T-helper 1 cell treated with Interleukin-12 subunit alpha and Interleukin-12 subunit beta and Interleukin-4 antibody, amounts not matched to agents 30 μg/mL and 1 μg/mL, for 36 hours (primary cell): ENCODE results near the gene HSPA12B.
A peak's percentile ranks its signal among the peaks of the same experiment; 100 is the strongest.

ENCODE experiments used
- H3K27ac Mint-ChIP-seq: one replicate; pipeline ENCODE4 v1.8.0; 2021; ENCODE audit warnings: mild to moderate bottlenecking, mixed read lengths
- H3K27me3 Mint-ChIP-seq: one replicate; pipeline ENCODE4 v1.8.0; 2021; ENCODE audit warnings: low read depth, mixed read lengths
- H3K36me3 Mint-ChIP-seq: one replicate; pipeline ENCODE4 v1.8.0; 2021; ENCODE audit warnings: low read depth, mixed read lengths
- H3K4me1 Mint-ChIP-seq: one replicate; pipeline ENCODE4 v1.8.0; 2021; ENCODE audit warnings: low read depth, mixed read lengths
- H3K4me3 Mint-ChIP-seq: one replicate; pipeline ENCODE4 v1.8.0; 2021; ENCODE audit warnings: mild to moderate bottlenecking, moderate library complexity, mixed read lengths
- H3K9me3 Mint-ChIP-seq: one replicate; pipeline ENCODE4 v1.8.0; 2021; ENCODE audit warnings: mixed read lengths

HSPA12B gene

DNA sequence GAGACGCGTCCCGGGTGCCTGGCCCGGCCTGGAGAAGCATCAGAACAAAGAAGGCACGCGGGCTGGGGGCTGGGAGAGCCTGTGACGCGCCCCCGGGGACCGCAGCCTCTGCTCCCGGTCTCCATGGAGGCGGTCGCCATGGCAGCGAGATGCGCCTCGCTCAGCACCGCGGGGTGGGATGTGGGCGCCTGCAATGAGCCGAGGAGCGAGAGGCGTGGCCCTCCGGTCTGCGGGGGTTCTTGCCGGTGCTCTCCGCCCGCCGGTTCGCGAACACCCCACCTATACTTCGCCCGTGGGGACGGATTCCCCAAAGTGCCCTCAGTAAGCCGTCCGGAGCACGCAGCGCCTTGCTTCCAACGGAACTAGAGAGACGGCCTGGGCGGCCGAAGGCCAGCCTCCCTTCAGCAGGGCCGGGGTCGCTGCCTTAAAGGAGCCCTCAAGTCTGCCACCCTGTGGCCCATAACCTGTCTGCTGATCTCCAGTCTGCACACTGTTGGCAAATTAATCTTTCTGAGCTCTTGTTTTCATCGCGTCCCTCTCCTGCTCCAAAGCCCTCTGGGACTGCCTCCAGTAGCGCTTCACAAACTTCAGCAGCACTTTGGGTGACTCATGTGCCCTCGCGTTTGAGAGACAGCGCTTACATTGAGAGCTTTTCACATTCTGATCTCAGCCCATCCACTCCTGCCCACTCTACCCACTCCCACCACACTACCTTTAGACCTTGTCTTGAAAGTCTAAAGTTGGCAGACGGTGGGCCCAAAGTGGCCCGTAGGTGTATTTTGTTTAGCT lies 36.1 kb downstream of the HSPA12B start:
- H3K27me3 Mint-ChIP-seq, result peaks cover 5% of the 10 kb centered on the region
- H3K27ac Mint-ChIP-seq, result peak overlapping the region; percentile 88
- H3K36me3 Mint-ChIP-seq, result no peaks in the 10 kb centered on the region
- peaks cover 19% of the 10 kb centered on the region for H3K4me1 Mint-ChIP-seq
- H3K9me3 Mint-ChIP-seq, result no peaks in the 10 kb centered on the region
- peak overlapping the region; percentile 86 for H3K4me3 Mint-ChIP-seq

DNA sequence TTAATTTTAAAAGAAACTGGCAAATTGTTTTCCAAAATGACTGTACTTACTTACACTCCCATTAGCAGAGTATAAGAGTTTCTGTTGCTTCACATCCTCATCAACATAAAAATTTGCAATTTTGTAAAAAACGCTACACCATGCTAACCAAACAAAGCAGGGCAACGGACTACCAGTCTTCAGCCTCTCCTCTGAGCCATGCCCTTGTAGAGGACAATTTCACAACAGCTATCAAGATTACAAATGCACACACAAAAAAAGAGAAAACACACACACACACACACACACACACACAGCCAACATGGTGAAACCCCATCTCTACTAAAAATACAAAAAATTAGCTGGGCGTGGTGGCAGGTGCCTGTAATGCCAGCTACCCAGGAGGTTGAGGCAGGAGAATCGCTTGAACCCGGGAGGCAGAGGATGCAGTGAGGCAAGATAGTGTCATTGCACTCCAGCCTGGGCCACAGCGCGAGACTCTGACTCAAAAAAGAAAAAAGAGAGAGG lies 39.1 kb downstream of the HSPA12B start:
- Mint-ChIP-seq H3K27me3 (peaks cover 5% of the 10 kb centered on the region), H3K27ac (no peak overlapping the region), H3K9me3 (no peaks in the 10 kb centered on the region), H3K36me3 (no peaks in the 10 kb centered on the region), H3K4me1 (peaks cover 13% of the 10 kb centered on the region), H3K4me3 (no peak overlapping the region)

DNA sequence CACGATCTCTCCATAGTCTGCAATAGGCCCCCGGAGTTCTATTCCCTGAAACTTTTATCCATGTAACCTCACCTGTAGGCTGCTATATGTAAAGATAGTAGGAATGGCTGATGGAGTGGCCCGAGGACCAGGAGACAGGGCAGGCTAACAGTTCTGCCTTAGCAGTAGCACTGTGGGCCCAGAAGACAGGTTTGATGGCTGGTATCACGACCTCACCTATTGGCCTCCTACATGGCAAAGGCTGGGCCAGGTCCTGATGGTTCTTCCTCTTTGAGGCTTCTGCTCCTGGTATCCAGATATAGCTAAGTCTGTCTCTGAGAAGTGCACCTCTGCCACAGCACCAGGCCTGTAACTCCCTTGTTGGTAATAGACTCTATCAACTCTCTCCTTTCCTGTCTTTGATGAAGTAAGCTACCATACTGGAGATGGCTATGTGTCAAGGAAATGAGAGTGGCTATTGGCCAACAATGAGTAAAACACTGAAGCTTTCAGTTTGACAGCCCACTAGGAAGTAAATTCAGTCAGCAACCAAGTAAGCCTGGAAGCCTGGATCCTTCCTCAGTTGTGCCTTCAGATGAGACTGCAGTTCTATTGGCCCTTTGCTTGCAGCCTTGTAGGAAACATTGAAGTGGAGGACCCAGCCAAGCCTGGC lies 43.1 kb downstream of the HSPA12B start:
- Mint-ChIP-seq H3K9me3 (no peaks in the 10 kb centered on the region), H3K27ac (no peak overlapping the region), H3K4me3 (no peak overlapping the region), H3K27me3 (peaks cover 35% of the 10 kb centered on the region), H3K4me1 (peaks cover 15% of the 10 kb centered on the region), H3K36me3 (peaks cover 5% of the 10 kb centered on the region)

DNA sequence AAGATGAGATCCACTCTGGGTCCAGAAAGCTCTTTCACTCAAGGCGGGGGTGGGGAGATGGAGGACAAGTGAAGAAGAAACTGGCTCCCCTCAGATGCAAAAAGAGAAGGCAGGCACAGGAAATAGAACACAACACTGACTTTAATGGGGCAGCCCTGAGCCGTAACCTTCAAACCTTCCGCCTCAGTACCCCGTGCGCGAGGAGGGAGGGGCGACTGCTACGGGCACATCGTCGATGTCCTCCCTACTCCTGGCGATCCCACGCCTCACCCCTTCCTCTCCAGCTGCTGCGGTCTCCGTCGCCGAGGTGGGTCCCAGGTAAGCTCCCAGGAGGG lies 44.9 kb downstream of the HSPA12B start:
- H3K9me3 Mint-ChIP-seq, result no peaks in the 10 kb centered on the region
- peak overlapping the region; percentile 71 for H3K4me3 Mint-ChIP-seq
- H3K27ac Mint-ChIP-seq, result no peak overlapping the region
- H3K36me3 Mint-ChIP-seq, result peaks cover 5% of the 10 kb centered on the region
- peaks cover 25% of the 10 kb centered on the region for H3K4me1 Mint-ChIP-seq
- H3K27me3 Mint-ChIP-seq, result peaks cover 42% of the 10 kb centered on the region

DNA sequence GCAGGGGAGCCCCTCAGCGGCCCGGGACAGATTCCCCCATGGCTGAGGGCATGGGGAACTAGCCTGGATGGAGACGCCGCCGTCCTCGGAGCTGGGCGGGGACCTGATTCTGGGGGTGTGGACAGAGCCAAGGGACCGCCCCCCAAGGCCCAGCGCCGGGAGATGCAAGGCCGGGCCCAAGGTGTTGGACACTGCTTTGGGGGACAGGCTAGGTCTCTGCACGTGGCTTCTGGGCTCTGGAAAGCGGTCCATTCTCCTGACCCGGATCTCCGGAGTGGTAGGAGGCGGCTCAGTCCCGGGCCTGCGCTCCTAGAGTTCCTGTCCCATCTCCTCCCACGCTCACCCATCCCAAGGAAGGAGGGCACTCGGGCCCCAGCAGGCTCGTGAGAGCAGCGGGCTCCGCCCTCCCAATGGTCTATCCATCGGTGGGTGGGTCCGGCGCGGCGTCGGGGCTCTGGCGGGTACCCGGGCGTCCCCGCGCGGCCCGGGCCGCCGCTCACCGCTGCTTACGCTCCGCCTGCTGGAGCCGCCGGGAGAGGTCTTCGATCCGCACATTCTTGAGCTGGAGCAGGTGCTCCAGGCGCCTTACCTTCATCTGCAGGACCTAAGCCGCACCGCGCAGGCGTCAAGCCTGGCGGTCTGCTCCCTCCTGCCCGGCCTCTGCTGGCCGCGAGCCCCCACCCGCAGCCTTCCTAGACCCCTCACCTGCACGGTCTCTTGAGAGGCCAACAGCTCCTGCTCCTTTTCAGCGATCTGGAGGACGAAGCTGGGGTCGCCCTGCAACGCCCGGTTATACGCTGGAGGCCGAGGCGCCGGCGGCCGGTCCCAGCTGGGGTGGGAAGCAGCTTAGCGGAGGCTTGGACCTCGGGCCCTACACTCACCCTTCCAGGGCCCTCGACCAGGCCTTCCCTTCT lies 45.5 kb downstream of the HSPA12B start:
- Mint-ChIP-seq H3K27ac (no peak overlapping the region), H3K4me1 (peaks cover 25% of the 10 kb centered on the region), H3K36me3 (peaks cover 5% of the 10 kb centered on the region), H3K9me3 (no peaks in the 10 kb centered on the region), H3K4me3 (peak overlapping the region; percentile 72), H3K27me3 (peaks cover 39% of the 10 kb centered on the region)

DNA sequence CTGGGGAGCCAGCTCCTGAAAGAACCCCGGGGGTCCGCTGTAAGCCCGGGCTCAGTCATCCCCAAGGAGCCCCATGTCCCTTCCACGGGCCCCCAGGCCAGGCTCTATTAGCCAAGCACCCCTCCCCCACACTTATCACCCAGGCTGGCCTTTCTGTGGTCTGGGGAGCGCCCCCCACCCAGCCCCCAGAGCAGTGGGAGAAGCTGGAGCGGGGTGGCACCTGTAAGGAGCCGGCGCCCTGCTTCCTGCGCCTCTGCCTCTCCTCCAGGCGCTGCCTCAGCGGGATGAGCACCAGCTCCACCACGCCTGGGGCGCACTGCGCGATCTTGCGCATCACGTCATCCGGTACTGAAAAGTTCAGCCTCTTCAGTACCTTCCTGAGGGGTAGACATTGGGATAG lies 46.5 kb downstream of the HSPA12B start:
- no peaks in the 10 kb centered on the region for H3K9me3 Mint-ChIP-seq
- H3K27ac Mint-ChIP-seq, result no peak overlapping the region
- peaks cover 29% of the 10 kb centered on the region for H3K4me1 Mint-ChIP-seq
- H3K4me3 Mint-ChIP-seq, result no peak overlapping the region
- H3K36me3 Mint-ChIP-seq, result peaks cover 5% of the 10 kb centered on the region
- peaks cover 39% of the 10 kb centered on the region for H3K27me3 Mint-ChIP-seq

DNA sequence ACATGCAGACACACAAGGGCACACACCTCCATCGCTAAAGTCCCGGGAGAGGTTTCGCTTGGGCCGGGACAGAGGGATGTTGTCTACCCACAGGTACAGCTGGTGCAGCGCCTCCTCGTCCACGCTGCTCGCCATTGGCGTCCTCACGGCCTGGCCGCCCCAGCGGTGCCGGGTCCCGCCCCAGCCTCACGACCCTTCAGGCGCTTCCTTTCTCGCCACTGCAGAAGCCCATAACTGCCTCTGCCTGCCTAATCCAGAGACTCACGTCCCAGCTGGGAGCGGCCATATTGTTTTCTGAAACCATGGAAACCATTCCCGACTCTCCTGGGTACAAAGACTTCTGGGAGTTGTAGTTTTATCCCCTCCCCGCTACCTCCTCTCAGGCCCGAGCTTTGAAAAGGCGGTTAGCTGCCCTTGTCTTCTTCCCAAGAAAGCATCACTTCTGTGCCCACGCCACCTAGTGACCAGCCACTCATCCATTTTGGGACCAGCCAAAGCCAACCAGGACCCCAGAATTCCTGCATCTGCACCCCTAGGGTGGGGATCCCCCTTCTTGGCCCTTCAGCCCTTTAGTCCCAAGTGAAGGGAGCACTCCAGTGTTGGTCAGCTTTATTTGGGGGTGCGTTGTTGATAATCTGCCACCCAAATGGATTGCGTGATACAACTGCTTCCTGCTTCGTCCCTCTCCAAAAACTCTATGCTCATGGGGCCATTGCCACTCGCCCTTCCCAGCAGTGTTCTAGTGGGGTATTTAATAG lies 48.8 kb downstream of the HSPA12B start, which contains the start of gene SPEF1:
Gene SPEF1 (minus strand): TSS at position 296 of the 758 bp plus-strand sequence. CDS start 161 bp downstream, at position 135.
- Mint-ChIP-seq H3K9me3 (no peaks in the 10 kb centered on the region), H3K4me3 (peak within 1 kb of the TSS; percentile 52), H3K27me3 (peaks cover 39% of the 10 kb centered on the region), H3K4me1 (peaks cover 36% of the 10 kb centered on the region), H3K36me3 (peaks cover 13% of the 10 kb centered on the region), H3K27ac (no peak within 1 kb of the TSS)

DNA sequence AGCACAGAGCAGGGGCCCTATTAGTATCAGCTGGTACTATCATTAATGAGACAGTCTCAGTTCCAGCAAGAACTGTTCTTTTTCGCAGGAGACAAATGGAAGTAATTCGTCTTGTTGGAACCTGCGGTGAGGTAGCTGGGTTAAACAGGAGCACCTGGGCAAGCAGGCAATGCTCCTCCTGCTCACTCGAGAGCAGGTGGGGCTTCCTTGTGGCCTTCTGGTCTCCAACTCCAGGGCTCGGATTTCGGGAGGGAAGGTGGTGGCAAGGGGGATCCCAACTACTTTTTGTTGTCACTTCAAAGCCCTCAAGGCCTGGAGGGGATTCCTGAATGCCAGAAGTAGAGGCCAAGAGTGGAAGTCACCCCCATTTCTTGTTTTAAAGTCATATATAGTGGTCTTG lies 50.1 kb downstream of the HSPA12B start:
- Mint-ChIP-seq H3K36me3 (peaks cover 13% of the 10 kb centered on the region), H3K27ac (no peak overlapping the region), H3K4me1 (peaks cover 36% of the 10 kb centered on the region), H3K4me3 (no peak overlapping the region), H3K9me3 (no peaks in the 10 kb centered on the region), H3K27me3 (peaks cover 30% of the 10 kb centered on the region)

DNA sequence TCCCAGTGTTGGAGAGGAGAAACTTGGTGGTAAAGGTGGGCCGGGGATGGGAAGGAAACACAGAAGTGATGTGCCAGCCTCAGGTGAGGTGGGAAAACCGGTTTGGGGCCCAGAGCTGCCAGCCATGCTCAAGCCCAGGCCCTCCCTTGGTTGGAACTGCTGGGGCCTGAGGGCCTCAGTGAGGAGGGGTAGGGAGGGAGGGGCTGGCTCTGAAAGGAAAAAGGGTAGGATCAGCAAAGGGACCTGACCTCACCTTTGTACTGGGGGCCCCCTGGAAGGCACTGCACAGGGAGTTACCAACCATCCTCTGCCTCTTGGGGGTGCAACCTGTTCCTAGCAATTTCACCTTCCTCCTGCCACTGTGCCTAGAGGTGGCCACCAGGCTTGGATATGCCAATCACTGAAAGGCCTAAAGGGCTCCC lies 50.6 kb downstream of the HSPA12B start:
- Mint-ChIP-seq H3K27me3 (peaks cover 30% of the 10 kb centered on the region), H3K36me3 (peaks cover 13% of the 10 kb centered on the region), H3K9me3 (no peaks in the 10 kb centered on the region), H3K4me1 (peaks cover 37% of the 10 kb centered on the region), H3K4me3 (peak overlapping the region; percentile 7), H3K27ac (no peak overlapping the region)

DNA sequence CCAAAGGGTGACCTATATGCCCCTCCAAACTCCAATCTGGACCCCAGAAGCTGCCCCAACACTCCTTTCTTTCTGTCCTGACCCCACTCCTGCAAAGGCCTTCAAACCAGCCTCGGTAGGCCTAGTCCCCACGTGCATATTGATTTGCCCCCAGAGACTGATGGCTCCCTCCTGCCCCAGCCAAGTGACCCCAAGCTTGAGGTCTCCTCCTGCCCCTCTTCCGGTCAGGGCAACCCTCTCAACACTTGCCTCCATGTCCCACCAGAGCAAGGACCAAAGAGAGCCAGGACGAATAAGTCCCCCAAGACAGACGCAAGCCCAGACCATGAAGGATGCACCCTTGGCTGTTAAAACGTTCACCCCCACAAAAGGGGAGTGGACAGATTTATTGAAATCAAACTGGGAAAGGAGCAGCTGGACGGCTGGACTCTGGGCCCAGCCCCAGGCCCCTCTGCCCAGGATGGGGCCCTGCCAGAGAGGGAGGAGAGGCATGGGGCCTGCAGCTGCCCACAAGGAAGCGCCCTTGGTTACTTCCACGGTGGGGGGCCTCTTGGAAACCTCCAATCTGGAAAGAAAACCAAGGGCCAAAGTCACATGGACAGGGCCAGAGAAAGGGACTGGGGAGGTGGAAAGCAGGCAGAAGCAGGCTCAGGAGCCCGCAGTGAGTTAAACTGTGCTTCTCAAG lies 51.2 kb downstream of the HSPA12B start:
- no peak overlapping the region for H3K27ac Mint-ChIP-seq
- peaks cover 27% of the 10 kb centered on the region for H3K27me3 Mint-ChIP-seq
- peak overlapping the region; percentile 7 for H3K4me3 Mint-ChIP-seq
- no peaks in the 10 kb centered on the region for H3K9me3 Mint-ChIP-seq
- H3K4me1 Mint-ChIP-seq, result peaks cover 38% of the 10 kb centered on the region
- H3K36me3 Mint-ChIP-seq, result peaks cover 11% of the 10 kb centered on the region

DNA sequence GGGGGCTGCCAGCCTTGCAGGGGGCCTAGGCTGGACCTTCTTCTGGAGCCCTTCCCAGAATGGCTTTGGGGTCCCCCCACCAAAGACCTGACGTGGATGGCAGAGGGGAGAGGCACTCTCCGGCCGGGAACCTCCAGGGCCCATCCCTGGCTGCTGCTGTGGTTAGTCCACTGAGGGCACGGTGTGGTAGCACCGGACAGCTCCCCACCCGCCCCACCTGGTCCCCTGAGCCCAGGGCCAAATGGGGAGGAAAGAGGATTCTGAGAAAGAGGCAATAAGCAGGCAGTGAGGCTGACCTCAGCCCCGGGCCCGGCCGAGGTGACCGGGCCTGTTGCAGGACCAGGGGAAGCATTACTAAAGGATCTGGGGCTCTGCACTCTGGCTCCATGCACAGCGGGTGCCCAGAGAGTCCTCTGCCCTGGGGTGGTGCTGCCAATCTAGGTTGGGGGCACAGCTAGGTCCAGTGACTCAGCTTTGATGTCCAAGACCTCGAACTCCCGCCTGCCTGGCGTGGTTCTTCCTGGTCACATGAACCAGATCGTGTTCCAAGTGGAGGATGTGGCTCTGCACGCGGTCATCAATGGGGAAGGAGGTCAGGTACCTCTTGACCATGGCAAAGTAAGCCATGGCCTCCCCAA lies 51.9 kb downstream of the HSPA12B start:
- H3K4me1 Mint-ChIP-seq, result peaks cover 43% of the 10 kb centered on the region

DNA sequence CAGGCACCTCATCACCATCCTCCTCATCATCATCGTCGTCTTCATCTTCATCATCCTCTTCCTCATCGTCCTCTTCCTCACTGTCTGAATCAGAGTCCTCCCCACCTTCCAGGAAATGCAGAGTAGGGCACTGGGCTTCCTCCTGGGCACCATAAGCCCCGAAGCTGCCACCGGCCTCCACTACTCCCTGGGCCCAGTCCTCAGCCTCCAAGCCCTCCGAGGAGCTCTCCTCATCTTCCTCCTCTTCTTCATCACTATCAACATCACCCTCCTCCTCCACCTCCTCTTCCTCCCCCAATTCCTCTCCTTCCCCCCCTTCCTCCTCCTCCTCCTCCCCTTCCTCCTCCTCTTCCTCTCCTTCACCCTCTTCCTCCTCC lies 52.4 kb downstream of the HSPA12B start:
- Mint-ChIP-seq H3K27ac (peak overlapping the region; percentile 76), H3K36me3 (peaks cover 8% of the 10 kb centered on the region), H3K4me1 (peaks cover 43% of the 10 kb centered on the region), H3K9me3 (no peaks in the 10 kb centered on the region), H3K27me3 (peaks cover 15% of the 10 kb centered on the region), H3K4me3 (peak overlapping the region; percentile 47)

More for the DNA sequence above, 51.9 kb downstream of the HSPA12B start:
- Mint-ChIP-seq H3K36me3 (peaks cover 11% of the 10 kb centered on the region), H3K27ac (peak overlapping the region; percentile 76), H3K27me3 (peaks cover 20% of the 10 kb centered on the region), H3K9me3 (no peaks in the 10 kb centered on the region), H3K4me3 (peak overlapping the region; percentile 47)
